HG03520 (cell line): ENCODE data around the gene DES.

Experiments
- ATAC-seq: cut with Tn5 transposase; IDR thresholded peaks from one replicate; pipeline ENCODE4 v1.9.1; 2021; ENCODE audit warnings: mild to moderate bottlenecking, moderate library complexity; ENCODE audit not compliant: unreplicated experiment

The DES gene

GRCh38 chr2:219419331-219420197, 1.4 kb downstream of the DES start:
- no peak for ATAC-seq

GRCh38 chr2:219420687-219421086, 2.5 kb downstream of the DES start:
- no peak for ATAC-seq

- ATAC-seq: no peak
Observed at GRCh38 chr2:219421323-219421722, 3.1 kb downstream of the DES start.

GRCh38 chr2:219422952-219423534, 4.9 kb downstream of the DES start:
- ATAC-seq: no peak

- ATAC-seq: no peak
Observed at GRCh38 chr2:219423652-219424377, 5.6 kb downstream of the DES start.

- no peak for ATAC-seq
Observed at GRCh38 chr2:219425238-219426067, 7.3 kb downstream of the DES start.

GRCh38 chr2:219426068-219426443, 7.9 kb downstream of the DES start:
- ATAC-seq: no peak

- no peak for ATAC-seq
Observed at GRCh38 chr2:219426534-219427136, 8.5 kb downstream of the DES start.

GRCh38 chr2:219428469-219428868, 10.3 kb downstream of the DES start:
- ATAC-seq: no peak

GRCh38 chr2:219429958-219430606, 11.9 kb downstream of the DES start:
- ATAC-seq: no peak

- no peak for ATAC-seq
Observed at GRCh38 chr2:219430633-219431615, 12.7 kb downstream of the DES start.

- no peak for ATAC-seq
Observed at GRCh38 chr2:219433666-219434467, 15.7 kb downstream of the DES start.

GRCh38 chr2:219434468-219434717, 16.2 kb downstream of the DES start:
- no peak for ATAC-seq

GRCh38 chr2:219434718-219435525, 16.7 kb downstream of the DES start, which contains the start of gene SPEG:
Gene SPEG, plus strand, starts transcription at chr2:219434843. Its CDS starts 135 bp downstream, at chr2:219434978.
- no peak for ATAC-seq

GRCh38 chr2:219435701-219436100, 17.5 kb downstream of the DES start:
- no peak for ATAC-seq

- ATAC-seq: no peak
Observed at GRCh38 chr2:219436491-219436890, 18.3 kb downstream of the DES start.

- no peak for ATAC-seq
Observed at GRCh38 chr2:219437141-219437540, 19.0 kb downstream of the DES start.
